HepG2 (cell line): ENCODE data around the gene CIAPIN1. TPM values are rescaled to one million over a fixed set of nuclear protein-coding genes. Genes with fewer than 3 reads are reported as not detected.

ENCODE experiments used
- AFF4 ChIP-seq: sonication (generic); formaldehyde crosslinking; IDR thresholded peaks from 2 replicates; pipeline ENCODE4 v1.4.0; 2020; ENCODE audit warnings: missing genetic modification reagents
- BATF2 ChIP-seq: sonication (generic); formaldehyde crosslinking; IDR thresholded peaks from 2 replicates; pipeline ENCODE4 v1.8.0; 2022; ENCODE audit warnings: mild to moderate bottlenecking, missing genetic modification reagents, moderate library complexity
- CENPT ChIP-seq: sonication (generic); formaldehyde crosslinking; IDR thresholded peaks from 2 replicates; pipeline ENCODE4 v1.8.0; 2022; ENCODE audit warnings: low read depth, mild to moderate bottlenecking, moderate library complexity, missing genetic modification reagents
- ELK4 ChIP-seq: sonication (generic); formaldehyde crosslinking; IDR thresholded peaks from 2 replicates; pipeline ENCODE4 v1.9.0; 2021; ENCODE audit warnings: missing genetic modification reagents, borderline replicate concordance
- FOXP4 ChIP-seq: sonication (generic); formaldehyde crosslinking; IDR thresholded peaks from 2 replicates; pipeline ENCODE4 v1.4.0; 2020; ENCODE audit warnings: missing genetic modification reagents
- HBP1 ChIP-seq: IDR thresholded peaks from 2 replicates; pipeline ENCODE4 v1.6.1; 2016; ENCODE audit warnings: low read depth, control low read depth
- KAT8 ChIP-seq: IDR thresholded peaks from 2 replicates; pipeline ENCODE4 v1.6.1; 2016; ENCODE audit warnings: missing genetic modification reagents, missing compliant biosample characterization
- MEF2D ChIP-seq: sonication (generic); formaldehyde crosslinking; IDR thresholded peaks from 2 replicates; pipeline ENCODE4 v1.5.1; 2020; ENCODE audit warnings: mild to moderate bottlenecking, missing genetic modification reagents
- NCOR1 ChIP-seq: fragments of 200-600 bp; sonication (generic); IDR thresholded peaks from 2 replicates; pipeline ENCODE4 v1.7.0; 2017; ENCODE audit warnings: antibody characterized with exemption, low read length, borderline replicate concordance
- NFIC ChIP-seq: IDR thresholded peaks from 2 replicates; pipeline ENCODE4 v1.6.1; 2012; ENCODE audit warnings: mild to moderate bottlenecking, low read length, inconsistent platforms
- NFKB2 ChIP-seq: sonication (generic); formaldehyde crosslinking; IDR thresholded peaks from 2 replicates; pipeline ENCODE4 v1.4.0; 2020; ENCODE audit warnings: missing genetic modification reagents, borderline replicate concordance
- NR2F2 ChIP-seq: IDR thresholded peaks from 2 replicates; pipeline ENCODE4 v1.6.1; 2012; ENCODE audit warnings: low read depth, inconsistent platforms, borderline replicate concordance
- ONECUT2 ChIP-seq: sonication (generic); formaldehyde crosslinking; IDR thresholded peaks from 2 replicates; pipeline ENCODE4 v1.4.0; 2020; ENCODE audit warnings: missing genetic modification reagents
- PTBP1 ChIP-seq: fragments of 200-400 bp; formaldehyde crosslinking; IDR thresholded peaks from 2 replicates; pipeline ENCODE4 v1.6.1; 2018; ENCODE audit warnings: low read length, low read depth; ENCODE audit not compliant: poor library complexity, severe bottlenecking
- TAF15 ChIP-seq: fragments of 200-400 bp; formaldehyde crosslinking; IDR thresholded peaks from one replicate; pipeline ENCODE4 v1.6.1; 2018; ENCODE audit warnings: mild to moderate bottlenecking, low read depth, low read length; ENCODE audit not compliant: poor library complexity, severe bottlenecking
- ZFP36L1 ChIP-seq: sonication (generic); formaldehyde crosslinking; IDR thresholded peaks from 2 replicates; pipeline ENCODE4 v1.8.0; 2022; ENCODE audit warnings: mild to moderate bottlenecking, missing genetic modification reagents, moderate library complexity
- ZNF121 ChIP-seq: sonication (generic); formaldehyde crosslinking; IDR thresholded peaks from 2 replicates; pipeline ENCODE4 v1.5.0; 2020; ENCODE audit warnings: mild to moderate bottlenecking, missing genetic modification reagents
- ZNF549 ChIP-seq: sonication (generic); formaldehyde crosslinking; IDR thresholded peaks from 2 replicates; pipeline ENCODE4 v1.5.0; 2020; ENCODE audit warnings: missing genetic modification reagents
- ZSCAN20 ChIP-seq: sonication (generic); formaldehyde crosslinking; IDR thresholded peaks from 2 replicates; pipeline ENCODE4 v1.4.0; 2020; ENCODE audit warnings: missing genetic modification reagents, mild to moderate bottlenecking, borderline replicate concordance
- polyA plus RNA-seq, 8 experiments: library from polyadenylated mRNA; depleted of rRNA in 3 of 8; stranded (reverse) in 7 of 8; unstranded in 1 of 8; fragments of >200 nt; fragmentation: Illumina TruSeq in 4 of 8; extraction: Trizol in 4 of 8; gene quantifications; 2 replicates each; pipeline versions ENCODE4 v1.2.1 to v1.2.3, GENCODE V29; 2011 to 2016; ENCODE audit warnings: low read depth in 4 of 8, missing spikeins in 1 of 8, mixed read lengths in 1 of 8; ENCODE audit not compliant: insufficient read depth in 1 of 8
- total RNA-seq, 5 experiments: library from RNA; depleted of rRNA; stranded (reverse); fragments of >200 nt; fragmentation: Illumina TruSeq; extraction: Trizol; gene quantifications; 2 replicates each; pipeline ENCODE4 v1.2.3, GENCODE V29; 2016; ENCODE audit warnings: low read depth in 1 of 5

CIAPIN1 gene
- total and polyA plus RNA-seq, 2 of the 13 experiments (the other 11 are each of a cell fraction or from before 2014, with no cell fraction given): 69.3 to 89.7 TPM

- peak; percentile 63; the same call in 1 of the 2 replicates for TF ChIP-seq NR2F2
- peak; percentile 45; the same call in 1 of the 2 replicates for TF ChIP-seq MEF2D (CRISPR knock-in tag)
- no peak for TF ChIP-seq TAF15
- no peak for TF ChIP-seq PTBP1
- no peak for TF ChIP-seq BATF2 (CRISPR knock-in tag)
- peak; percentile 70 for TF ChIP-seq FOXP4 (CRISPR knock-in tag)
- TF ChIP-seq ZNF121: no peak
- no peak; the same call in 1 of the 2 replicates for TF ChIP-seq NFIC
- TF ChIP-seq ELK4 (CRISPR knock-in tag): peak; percentile 49; the same call in 1 of the 2 replicates
- TF ChIP-seq NCOR1: no peak; the same call in 1 of the 2 replicates
- no peak for TF ChIP-seq ZNF549 (CRISPR knock-in tag)
- peak; percentile 92 for TF ChIP-seq HBP1 (CRISPR knock-in tag)
- TF ChIP-seq CENPT: peak; percentile 84; the same call in 1 of the 2 replicates
- peak; percentile 94; the same call in 1 of the 2 replicates for TF ChIP-seq NFKB2 (CRISPR knock-in tag)
- TF ChIP-seq ZFP36L1 (CRISPR knock-in tag): peak; percentile 96
- peak; percentile 99 for TF ChIP-seq KAT8
- TF ChIP-seq AFF4 (CRISPR knock-in tag): peak; percentile 58; the same call in 1 of the 2 replicates
- peak; percentile 80; the same call in 1 of the 2 replicates for TF ChIP-seq ZSCAN20
- peak; percentile 35; the same call in 1 of the 2 replicates for TF ChIP-seq ONECUT2 (CRISPR knock-in tag)
These were observed 15.2 kb upstream of the CIAPIN1 start, which contains the start of gene POLR2C (continued) for GRCh38 chr16:57462209-57462977.
